Heart right ventricle (tissue), 16 donors: ENCODE measurements around the gene HNRNPR. TPM values are rescaled to one million over a fixed set of nuclear protein-coding genes. Genes with fewer than 3 reads are reported as not detected.
"Not testable (repeated sequence)": the region's sequence is repeated elsewhere in the genome, so short reads cannot be mapped to it uniquely, and the experiment has no call there.

ENCODE experiments used
- ATAC-seq, 8 donors: fragments of 200-7000 bp; cut with Tn5 transposase; one replicate each; pipeline ENCODE4 v1.9.1; 2020; ENCODE audit warnings: mild to moderate bottlenecking in 8 of 8, moderate library complexity in 8 of 8, moderate number of reproducible peaks in 1 of 8
- DNase-seq, 2 donors: peaks; one replicate each; pipeline ENCODE4 v3.0.0-alpha.2; 2020
- H3K27ac ChIP-seq, 10 donors: fragments of 200-600 bp; sonication (generic) in 2 of 10; one replicate each; pipeline versions ENCODE4 v1.5.0 to v1.8.0; 2020 to 2022; ENCODE audit warnings: mild to moderate bottlenecking in 3 of 10
- H3K27me3 ChIP-seq, 7 donors: fragments of 200-600 bp; one replicate each; pipeline ENCODE4 v1.8.0; 2021 to 2022; ENCODE audit warnings: mild to moderate bottlenecking in 2 of 7
- H3K36me3 ChIP-seq, 9 donors: fragments of 200-600 bp; sonication (generic) in 1 of 9; one replicate each; pipeline versions ENCODE4 v1.5.0 to v1.8.0; 2020 to 2022; ENCODE audit warnings: mild to moderate bottlenecking in 2 of 9
- H3K4me1 ChIP-seq, 9 donors: fragments of 200-600 bp; sonication (generic) in 1 of 9; one replicate each; pipeline versions ENCODE4 v1.5.0 to v1.8.0; 2020 to 2022; ENCODE audit warnings: mild to moderate bottlenecking in 4 of 9
- H3K4me3 ChIP-seq, 10 donors: fragments of 200-600 bp; sonication (generic) in 2 of 10; one replicate each; pipeline versions ENCODE4 v1.5.0 to v1.8.0; 2020 to 2022; ENCODE audit warnings: mild to moderate bottlenecking in 7 of 10, moderate library complexity in 2 of 10
- H3K9me3 ChIP-seq, 11 donors: fragments of 200-600 bp in 10 of 11; sonication (generic) in 2 of 11; one replicate each; pipeline versions ENCODE4 v1.5.0 to v1.8.0; 2013 to 2022; ENCODE audit warnings: mild to moderate bottlenecking in 2 of 11, control low read depth in 1 of 11, moderate library complexity in 1 of 11
- WGBS, 2 donors: extraction: QIAGEN DNeasy Blood & Tissue Kit; methylation state at CpG; one replicate each; pipeline ENCODE4 v1.1.7; 2013; ENCODE audit warnings: inconsistent platforms in 1 of 2; 5-methylcytosine and 5-hydroxymethylcytosine counted together
- intact Hi-C, 10 donors: fragments of 100-400 bp; cut with DNase I; formaldehyde crosslinking; loops; one replicate each; pipeline versions ENCODE4 v1.11.1 to v1.14.2; 2022
- polyA plus RNA-seq, 2 donors: library from polyadenylated mRNA; stranded (reverse); fragments of 200-250 nt; gene quantifications; one replicate each; pipeline ENCODE4 v1.2.3, GENCODE V29; 2013
- total RNA-seq, 10 donors: library from RNA; stranded (reverse); fragmentation: NEBNext Ultra II Directional in 3 of 10; extraction: Animal tissue kit (Norgen Biotek cat#: 25700) in 3 of 10; gene quantifications; one replicate each; pipeline versions ENCODE4 v1.2.1 to v1.2.4, GENCODE V29; 2021 to 2023
- TF ChIP-seq, protein P1 (sequence below), 9 donors: fragments of 200-600 bp; sonication (generic) in 2 of 9; IDR thresholded peaks; one replicate each; pipeline versions ENCODE4 v1.5.0 to v1.8.0; 2021 to 2022; ENCODE audit warnings: antibody characterized with exemption in 9 of 9, mild to moderate bottlenecking in 5 of 9, moderate library complexity in 1 of 9
- donor health status: Arrhythmogenic right ventricular cardiomyopathy.
- donor health status: ischemic (EF 13 %, LVEDD 7.1; RV severe dilation, severe dysfunction).
- donor health status: healthy with polysubstance abuse.
- donor health status: DM: no; HTN: yes; CAD: no.
- donor health status: DM: no; HTN: no; CAD: no.
- donor health status: ischemic (EF 25% LVEDD 6.9; RV normal size, moderate dysfunction).
- donor health status: ischemic (EF 25% LVEDD 5.7; RV mildly dilated, moderate dysfunction).
- donor health status: healthy.
- donor health status: DM: yes; HTN: yes; CAD: no.
- donor health status: Ischemic cardiomyopathy.
- donor health status: ischemic (EF 35%, LVEDD 5.7; RV mildly dilated, moderate dysfunction).
- donor health status: nonischemic (EF 11% LVEDD 7.7; RV severe dilation, severe dysfunction).
- donor health status: DM: yes; HTN: yes; CAD: no.
- donor health status: PGD.
- donor health status: ischemic (EF 29% LVEDD 5.4; RV normal size, mild dysfunction).
- donor health status: nonischemic (EF 23%, LVEDD 6.1; RV moderate dilation, normal function).

The HNRNPR gene
- total and polyA plus RNA-seq, 12 donors = 44.6 to 72.7 (median 64.0) TPM

DNA sequence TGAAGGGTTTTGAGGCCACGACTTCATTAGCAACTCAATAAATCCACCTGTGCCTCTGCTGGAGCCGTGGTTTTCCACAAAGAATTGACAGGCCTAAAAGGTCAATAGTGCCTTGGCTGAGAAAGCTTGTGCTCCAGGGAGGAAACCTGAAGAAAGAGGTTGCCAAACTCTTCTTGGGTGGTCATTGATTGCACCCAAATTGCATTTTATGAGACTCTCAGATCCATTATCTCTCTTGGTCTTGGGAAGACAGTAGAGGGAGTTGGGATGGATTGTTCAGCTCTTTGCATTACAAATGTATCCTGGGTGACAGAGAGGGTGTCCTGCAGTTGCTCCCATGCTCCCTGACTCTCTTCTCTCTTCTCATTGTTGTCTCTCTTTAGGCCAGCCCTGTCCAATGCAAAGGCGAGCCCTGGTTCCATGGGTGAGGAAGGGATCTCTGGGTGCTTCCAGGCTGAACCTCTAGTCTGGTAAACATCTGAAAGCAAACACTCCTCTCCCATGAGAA, 80.7 kb downstream of the HNRNPR start:
- Histone ChIP-seq H3K4me1 (no peaks in the 10 kb centered on the region), H3K27ac (no peak overlapping the region), H3K4me3 (no peak overlapping the region), H3K9me3 (no peaks in the 10 kb centered on the region), H3K36me3 (no peaks in the 10 kb centered on the region), H3K27me3 (no peaks in the 10 kb centered on the region)
- intact Hi-C loops = loop anchor here in 1 of 10 donors (10.0 kb wide), 1 partner anchor 179 kb away; no protein-coding TSS in a partner anchor
- ATAC-seq = no peak
- TF ChIP-seq, protein P1, sequence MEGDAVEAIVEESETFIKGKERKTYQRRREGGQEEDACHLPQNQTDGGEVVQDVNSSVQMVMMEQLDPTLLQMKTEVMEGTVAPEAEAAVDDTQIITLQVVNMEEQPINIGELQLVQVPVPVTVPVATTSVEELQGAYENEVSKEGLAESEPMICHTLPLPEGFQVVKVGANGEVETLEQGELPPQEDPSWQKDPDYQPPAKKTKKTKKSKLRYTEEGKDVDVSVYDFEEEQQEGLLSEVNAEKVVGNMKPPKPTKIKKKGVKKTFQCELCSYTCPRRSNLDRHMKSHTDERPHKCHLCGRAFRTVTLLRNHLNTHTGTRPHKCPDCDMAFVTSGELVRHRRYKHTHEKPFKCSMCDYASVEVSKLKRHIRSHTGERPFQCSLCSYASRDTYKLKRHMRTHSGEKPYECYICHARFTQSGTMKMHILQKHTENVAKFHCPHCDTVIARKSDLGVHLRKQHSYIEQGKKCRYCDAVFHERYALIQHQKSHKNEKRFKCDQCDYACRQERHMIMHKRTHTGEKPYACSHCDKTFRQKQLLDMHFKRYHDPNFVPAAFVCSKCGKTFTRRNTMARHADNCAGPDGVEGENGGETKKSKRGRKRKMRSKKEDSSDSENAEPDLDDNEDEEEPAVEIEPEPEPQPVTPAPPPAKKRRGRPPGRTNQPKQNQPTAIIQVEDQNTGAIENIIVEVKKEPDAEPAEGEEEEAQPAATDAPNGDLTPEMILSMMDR (IDR thresholded peaks at IDR 0.05) = no peak
- DNase-seq = no peak
- WGBS, 2 donors = 61 to 67% methylated on average over 3 of the region's 3 CpGs

DNA sequence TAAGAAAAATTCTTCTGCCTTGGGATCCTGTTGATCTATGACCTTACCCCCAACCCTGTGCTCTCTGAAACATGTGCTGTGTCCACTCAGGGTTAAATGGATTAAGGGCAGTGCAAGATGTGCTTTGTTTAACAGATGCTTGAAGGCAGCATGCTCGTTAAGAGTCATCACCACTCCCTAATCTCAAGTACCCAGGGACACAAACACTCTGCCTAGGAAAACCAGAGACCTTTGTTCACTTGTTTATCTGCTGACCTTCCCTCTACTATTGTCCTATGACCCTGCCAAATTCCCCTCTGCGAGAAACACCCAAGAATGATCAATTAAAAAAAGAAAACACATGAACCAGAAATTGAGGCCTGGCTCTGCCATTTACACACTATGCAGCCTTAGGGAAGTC, 86.0 kb downstream of the HNRNPR start:
- H3K27ac ChIP-seq, H3K9me3 ChIP-seq, H3K27me3 ChIP-seq, DNase-seq, intact Hi-C loops, H3K4me3 ChIP-seq, H3K36me3 ChIP-seq, H3K4me1 ChIP-seq, ATAC-seq: not testable (repeated sequence)
- WGBS, 2 donors = 43 to 68% methylated on average over 1 to 2 of the region's 2 CpGs

DNA sequence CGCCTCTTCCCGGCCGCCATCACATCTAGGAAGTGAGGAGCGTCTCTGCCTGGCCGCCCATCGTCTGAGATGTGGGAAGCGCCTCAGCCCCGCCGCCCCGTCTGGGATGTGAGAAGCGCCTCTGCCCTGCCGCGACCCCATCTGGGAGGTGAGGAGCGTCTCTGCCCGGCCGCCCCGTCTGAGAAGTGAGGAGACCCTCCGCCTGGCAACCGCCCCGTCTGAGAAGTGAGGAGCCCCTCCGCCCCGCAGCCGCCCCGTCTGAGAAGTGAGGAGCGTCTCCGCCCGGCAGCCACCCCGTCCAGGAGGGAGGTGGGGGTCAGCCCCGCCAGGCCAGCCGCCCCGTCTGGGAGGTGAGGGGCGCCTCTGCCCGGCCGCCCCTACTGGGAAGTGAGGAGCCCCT, 86.7 kb downstream of the HNRNPR start:
- DNase-seq, H3K36me3 ChIP-seq, H3K27me3 ChIP-seq, H3K9me3 ChIP-seq, H3K4me1 ChIP-seq, ATAC-seq, intact Hi-C loops, H3K27ac ChIP-seq, H3K4me3 ChIP-seq: not testable (repeated sequence)
- 92 to 96% methylated on average over 27 to 34 of the region's 34 CpGs for WGBS, 2 donors

Other genes starting within 250 kb of the HNRNPR start
- gene LUZP1, start 175.4 kb downstream of the HNRNPR start, total RNA-seq = 10 to 100 TPM; 26.3 to 40.1 (median 32.2) TPM
- 1 to 10 TPM; 6.4 to 7.7 TPM for gene LUZP1, start 175.4 kb downstream of the HNRNPR start, polyA plus RNA-seq
- gene HTR1D, start 126.8 kb downstream of the HNRNPR start, total RNA-seq = not detected
- gene HTR1D, start 126.8 kb downstream of the HNRNPR start, polyA plus RNA-seq = under 1 TPM; 0.01 to 0.07 TPM
- 10 to 100 TPM in 9 of 10 donors, 1 to 10 TPM in 1; 9.4 to 25.5 (median 16.3) TPM for gene ZNF436, start 25.6 kb upstream of the HNRNPR start, total RNA-seq
- gene ZNF436, start 25.6 kb upstream of the HNRNPR start, polyA plus RNA-seq = 1 to 10 TPM; 3.3 to 4.2 TPM
- 10 to 100 TPM; 56.7 to 93.0 (median 71.8) TPM for gene TCEA3, start 80.5 kb upstream of the HNRNPR start, total RNA-seq
- gene TCEA3, start 80.5 kb upstream of the HNRNPR start, polyA plus RNA-seq = 10 to 100 TPM; 25.1 to 51.4 TPM
- gene ASAP3, start 139.9 kb upstream of the HNRNPR start, total RNA-seq = 10 to 100 TPM; 15.5 to 58.4 (median 30.4) TPM
- 10 to 100 TPM; 22.9 to 58.2 TPM for gene ASAP3, start 139.9 kb upstream of the HNRNPR start, polyA plus RNA-seq
- gene E2F2, start 186.9 kb upstream of the HNRNPR start, total RNA-seq = 1 to 10 TPM in 1 of 10 donors, under 1 TPM in 8, not detected in 1; 0.04 to 2.3 (median 0.17) TPM
- gene E2F2, start 186.9 kb upstream of the HNRNPR start, polyA plus RNA-seq = under 1 TPM in 1 of 2 donors, not detected in 1; 0.06 TPM
- gene ID3, start 215.2 kb upstream of the HNRNPR start, total RNA-seq = 100 to 1,000 TPM in 3 of 10 donors, 10 to 100 TPM in 7; 44.7 to 148 (median 83.4) TPM
- 100 to 1,000 TPM in 1 of 2 donors, 10 to 100 TPM in 1; 73.6 to 217 TPM for gene ID3, start 215.2 kb upstream of the HNRNPR start, polyA plus RNA-seq